Inflammatory macrophage (primary cell): ENCODE measurements around the gene MEGF6.

Source experiments
- DNase-seq, 2 donors: peaks; one replicate each; pipeline ENCODE4 v3.0.0-alpha.2; 2020 to 2022

MEGF6 gene

DNA sequence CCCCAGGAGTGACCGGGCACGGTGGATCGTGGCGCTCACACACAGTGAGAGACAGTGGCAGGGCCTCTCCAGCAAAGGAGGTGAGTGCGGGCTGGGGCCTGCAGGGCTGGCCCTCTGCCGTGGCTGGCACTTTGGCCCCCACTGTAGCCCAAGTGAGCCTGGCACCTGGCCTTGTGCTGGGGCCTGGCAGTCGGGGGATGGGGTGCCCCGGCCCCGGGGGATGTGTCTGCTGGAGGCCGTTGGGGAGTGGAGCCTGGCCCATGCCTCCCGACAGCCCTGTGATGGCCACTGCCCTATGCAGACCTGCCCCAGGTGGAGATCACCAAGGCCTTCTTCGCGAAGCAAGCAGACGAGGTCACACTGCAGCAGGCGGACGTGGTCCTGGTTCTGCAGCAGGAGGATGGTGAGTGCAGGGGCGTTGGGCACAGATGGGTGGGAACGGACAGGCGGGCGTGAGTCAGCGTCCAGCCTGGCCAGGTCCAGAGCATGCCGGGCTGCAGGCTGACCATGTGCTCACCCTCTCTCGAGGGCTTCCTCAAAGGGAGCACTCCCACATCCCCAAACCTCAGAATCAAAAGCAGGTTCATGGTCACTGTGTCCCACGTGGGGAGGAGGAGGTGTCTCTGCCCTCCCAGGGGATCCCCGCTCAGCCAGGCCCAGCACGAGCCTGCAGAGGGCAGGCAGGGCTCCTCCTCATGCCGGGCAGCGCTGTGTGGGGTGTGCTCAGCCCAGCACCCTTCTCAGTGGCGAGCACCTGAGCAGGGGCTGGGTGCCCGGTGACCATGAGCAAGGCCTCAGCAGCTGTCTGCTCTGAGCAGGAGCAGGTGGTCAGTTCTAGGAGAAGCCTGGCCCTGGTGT is 131.6 kb downstream of the MEGF6 start:
- DNase-seq = no peak

DNA sequence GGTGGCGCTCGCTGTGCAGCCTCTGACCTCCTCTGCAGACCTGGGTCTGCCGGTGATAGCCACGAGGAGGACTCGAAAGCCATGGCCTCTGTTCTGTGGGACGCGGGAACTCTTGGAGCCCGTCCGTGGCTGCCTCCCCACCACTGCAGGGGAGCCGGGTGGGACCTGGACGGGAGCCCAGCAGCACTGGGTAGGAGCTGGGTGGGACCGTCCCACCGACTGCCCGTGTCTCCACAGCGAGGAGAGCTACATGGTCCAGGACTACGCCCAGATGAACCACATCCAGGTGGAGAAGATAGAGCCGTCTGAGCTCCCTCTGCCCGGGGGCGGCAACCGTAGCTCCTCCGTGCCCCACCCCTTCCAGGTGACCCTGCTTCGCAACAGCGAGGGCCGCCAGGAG is 133.1 kb downstream of the MEGF6 start:
- DNase-seq = no peak

DNA sequence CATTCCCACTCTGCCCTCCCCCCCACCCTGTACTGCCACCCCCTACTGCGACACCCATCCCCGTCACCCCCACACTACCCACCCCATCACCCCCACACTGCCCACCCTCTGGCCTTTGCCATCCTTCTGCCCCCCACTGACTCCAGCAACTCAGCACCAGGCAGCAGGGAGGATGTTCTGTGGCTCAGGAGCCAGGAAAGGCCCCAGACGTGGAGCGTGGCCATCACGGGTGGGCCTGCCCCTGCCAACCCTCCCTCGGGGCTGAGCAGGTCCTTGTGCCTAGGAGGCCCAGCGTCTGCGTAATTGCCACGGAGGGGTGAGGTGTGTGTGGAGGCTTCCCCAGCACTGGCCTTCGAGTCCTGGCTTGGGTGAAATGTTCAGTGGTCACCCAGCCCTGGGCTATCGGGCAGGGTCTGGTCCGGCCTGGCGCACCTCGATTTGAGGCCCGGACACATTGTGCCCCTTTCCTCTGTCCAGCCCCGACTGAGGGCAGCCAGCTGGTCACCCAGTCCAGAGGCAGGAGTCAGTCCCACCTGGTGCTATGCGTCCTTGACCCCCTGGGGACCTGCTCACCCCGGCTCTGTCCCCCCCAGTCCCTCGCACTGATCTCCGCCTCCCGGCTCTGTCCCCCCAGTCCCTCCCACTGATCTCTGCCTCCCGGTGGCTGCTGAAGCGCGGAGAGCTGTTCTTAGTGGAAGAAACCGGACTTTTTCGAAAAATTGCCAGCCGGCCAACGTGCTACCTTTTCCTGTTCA is 133.9 kb downstream of the MEGF6 start:
- DNase-seq = no peak

DNA sequence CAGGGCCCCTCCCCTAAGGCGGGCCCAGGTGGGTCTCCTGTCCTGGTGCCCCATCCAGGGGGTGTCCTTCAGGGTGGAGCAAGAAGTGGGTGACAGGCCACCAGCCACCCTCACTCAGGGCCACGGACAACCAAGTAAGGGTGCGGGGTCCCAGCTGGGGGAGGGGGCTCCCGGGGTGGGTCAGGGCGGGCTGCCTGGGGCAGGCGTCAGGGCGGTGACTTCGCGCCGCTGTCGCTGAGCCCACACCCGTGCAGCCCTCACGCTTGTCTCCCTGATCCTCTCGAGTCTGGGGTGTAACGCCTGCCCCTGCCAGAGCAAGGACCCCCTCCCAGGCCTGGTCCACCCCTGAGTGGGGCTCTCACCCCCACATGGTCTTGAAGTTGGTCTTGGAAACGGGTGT is 134.6 kb downstream of the MEGF6 start:
- DNase-seq = no peak

DNA sequence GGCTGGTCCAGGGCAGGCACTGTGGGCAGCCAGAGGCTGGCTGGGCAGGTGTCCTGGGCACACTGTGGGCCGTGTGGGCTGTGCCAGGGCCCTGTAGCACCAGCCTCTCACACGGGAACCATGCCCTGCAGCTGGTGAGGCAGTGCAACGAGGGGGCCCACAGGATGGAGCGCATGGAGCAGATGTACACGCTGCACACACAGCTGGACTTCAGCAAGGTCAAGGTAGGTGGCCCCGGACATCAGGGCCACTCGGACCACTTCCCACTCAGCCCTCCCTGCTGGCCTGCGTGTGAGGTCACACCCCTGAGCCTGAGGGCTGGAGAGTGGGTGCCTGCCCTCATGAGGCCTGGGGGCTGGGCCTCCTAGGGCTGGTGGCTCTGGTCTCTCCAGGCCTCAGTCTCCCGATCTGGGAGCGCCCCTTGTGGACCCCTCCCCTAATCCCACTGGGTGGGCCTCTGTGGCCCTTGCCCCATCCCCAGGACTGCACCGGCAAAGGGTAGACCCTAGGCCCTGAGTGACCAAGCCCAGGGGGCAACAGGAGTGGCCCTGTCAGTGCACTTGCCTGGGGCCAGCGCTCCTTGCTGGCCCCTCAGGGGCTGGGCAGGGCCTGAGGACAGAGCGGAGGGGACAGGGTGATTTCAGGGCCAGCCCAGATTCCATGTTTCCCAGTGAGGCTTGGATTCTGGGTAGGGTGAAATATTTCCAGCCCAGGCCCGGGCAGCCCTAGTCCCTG is 135.3 kb downstream of the MEGF6 start:
- no peak for DNase-seq

DNA sequence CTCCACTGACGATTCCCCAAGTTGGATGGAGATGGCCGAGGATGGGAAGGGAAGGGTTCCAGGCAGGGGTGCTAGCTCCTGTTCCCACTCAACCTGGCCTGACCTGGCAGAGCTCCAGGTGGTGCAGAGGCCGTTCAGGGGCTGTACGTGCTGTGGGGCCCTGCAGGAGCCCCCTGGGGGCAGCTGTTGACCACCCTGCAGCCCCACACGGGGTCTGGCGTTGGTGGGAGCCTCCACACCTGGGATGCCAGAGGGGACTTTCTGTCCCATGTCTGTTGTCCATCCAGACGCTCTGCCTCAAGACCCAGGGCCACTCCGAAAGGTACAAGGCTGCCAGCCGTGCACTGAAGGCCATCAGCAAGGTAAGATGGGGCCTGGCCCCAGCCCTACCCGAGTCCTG is 136.9 kb downstream of the MEGF6 start:
- no peak for DNase-seq

DNA sequence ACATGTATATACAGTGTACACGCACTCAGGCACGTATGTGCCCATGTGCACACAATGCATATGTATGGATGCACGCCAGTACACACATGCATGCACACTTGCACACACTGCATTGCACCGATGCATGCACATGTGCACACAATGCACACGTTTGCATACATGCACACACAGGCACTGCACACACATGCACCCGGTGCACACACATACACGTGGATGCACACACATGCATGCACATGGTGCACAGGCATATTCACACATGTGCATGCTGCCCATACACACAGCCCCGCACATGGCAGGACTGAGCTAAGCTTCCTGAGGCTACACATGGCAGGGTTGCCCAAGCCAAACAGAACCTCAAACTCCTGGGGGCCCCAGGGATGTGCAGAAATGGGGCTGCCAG is 137.3 kb downstream of the MEGF6 start:
- DNase-seq = no peak

DNA sequence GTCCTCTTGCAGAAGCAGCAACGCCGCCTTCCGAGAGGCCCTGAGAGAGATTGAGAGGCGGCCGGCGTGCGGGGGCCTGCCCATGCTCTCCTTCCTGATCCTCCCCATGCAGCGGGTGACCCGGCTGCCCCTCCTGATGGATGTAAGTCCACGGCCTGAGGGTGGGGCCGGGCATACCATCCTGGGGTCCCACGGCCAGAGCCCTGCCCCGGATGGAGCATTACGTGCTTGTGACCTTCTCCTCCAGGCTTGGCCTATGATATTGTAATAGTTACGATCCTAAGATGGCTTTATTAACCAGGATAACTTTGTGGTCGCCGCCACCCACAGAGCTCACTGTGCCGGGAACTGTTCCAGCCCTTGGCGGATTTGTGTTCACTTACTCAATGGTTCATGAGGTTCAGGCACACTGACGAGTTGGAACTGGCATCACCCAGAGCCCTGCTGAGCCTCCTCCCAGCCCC is 137.9 kb downstream of the MEGF6 start:
- no peak for DNase-seq

DNA sequence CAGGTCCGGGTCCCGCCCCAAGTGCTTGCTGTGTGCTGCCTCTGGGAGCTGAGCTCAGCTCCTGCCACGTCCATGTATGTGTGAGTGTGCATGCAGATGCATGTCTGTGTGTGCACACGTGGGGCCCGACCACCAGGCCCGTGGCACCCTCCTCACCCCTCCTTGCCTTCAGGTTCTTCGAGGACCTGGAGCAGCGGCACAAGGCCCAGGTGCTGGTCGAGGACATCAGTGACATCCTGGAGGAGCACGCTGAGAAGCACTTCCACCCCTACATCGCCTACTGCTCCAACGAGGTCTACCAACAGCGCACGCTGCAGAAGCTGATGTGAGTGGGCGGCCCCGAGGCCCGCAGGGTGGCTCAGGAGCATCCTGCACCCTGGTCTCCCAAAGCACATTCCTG is 138.4 kb downstream of the MEGF6 start:
- no peak for DNase-seq

DNA sequence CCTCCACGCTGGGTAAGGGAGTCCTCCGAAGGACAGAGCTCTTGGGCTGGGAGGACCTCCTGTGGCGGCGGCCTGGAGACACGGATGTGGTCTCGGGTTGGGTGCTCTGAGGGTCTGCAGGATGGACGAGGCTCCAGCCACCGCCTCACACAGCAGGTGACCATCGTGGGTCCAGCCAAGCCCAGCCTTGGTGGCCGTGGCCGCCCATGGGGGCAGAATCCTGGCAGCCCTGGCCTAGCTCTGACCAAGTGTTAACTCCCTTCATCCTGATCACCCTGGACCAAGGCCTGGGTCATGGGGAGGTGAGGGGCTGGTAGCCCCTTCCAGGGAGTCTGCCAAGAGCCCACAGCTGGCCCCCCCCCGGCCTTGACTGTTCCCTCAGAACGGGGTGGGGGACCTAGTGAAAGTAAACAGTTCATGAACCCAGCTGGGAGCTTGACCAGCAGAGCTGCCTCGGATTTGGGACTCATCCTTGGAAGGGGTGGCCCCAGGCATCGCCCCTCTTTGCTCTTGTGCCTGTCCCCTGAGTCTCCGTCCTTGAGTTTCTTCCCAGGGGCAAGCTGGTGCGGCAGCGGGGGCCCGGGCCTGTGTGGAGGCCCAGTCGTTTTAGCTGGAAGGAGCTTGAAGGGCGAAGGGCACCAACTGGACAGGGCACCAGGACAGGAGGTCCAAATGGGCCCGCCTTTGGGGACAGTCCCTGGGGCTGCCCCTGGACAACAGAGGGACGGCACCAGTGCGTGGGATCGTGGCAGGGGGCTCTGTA is 139.0 kb downstream of the MEGF6 start:
- DNase-seq = no peak

DNA sequence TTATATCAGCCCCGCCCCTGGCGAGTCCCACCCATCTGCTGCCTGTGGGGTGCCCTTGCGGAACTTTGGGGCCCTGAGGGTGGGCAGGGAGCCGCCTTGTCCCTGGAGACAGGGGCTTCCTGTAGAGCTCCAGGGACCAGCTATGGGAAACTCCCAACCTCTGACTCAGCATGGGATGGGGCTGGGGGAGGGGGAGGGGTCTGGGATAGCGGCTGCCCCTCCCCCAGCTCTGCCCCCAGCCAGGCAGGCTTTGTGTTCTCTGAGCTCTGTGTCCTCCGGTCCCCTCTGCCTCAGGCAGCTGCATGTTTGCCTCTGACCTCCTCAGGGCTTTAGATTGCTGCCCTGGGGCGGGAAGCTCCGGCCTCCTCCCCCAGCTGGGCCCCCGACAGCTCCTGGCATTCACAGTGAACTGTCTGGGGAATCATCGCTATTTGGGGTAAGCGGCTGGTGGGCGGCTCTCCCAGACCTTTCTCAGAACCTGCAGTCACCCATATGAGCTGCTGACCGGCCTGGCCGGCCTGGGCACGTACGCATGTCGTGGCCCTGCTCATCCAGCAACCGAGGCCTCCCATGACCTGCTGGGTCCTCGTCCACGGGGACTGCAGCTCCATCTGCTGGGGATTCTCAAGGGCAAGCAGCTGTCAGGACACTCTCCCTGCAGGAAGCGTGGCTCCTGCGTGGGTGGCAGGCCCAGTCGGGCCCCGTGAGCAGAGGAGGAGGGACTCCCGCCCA is 139.8 kb downstream of the MEGF6 start:
- DNase-seq = peak; percentile 35 to 71

DNA sequence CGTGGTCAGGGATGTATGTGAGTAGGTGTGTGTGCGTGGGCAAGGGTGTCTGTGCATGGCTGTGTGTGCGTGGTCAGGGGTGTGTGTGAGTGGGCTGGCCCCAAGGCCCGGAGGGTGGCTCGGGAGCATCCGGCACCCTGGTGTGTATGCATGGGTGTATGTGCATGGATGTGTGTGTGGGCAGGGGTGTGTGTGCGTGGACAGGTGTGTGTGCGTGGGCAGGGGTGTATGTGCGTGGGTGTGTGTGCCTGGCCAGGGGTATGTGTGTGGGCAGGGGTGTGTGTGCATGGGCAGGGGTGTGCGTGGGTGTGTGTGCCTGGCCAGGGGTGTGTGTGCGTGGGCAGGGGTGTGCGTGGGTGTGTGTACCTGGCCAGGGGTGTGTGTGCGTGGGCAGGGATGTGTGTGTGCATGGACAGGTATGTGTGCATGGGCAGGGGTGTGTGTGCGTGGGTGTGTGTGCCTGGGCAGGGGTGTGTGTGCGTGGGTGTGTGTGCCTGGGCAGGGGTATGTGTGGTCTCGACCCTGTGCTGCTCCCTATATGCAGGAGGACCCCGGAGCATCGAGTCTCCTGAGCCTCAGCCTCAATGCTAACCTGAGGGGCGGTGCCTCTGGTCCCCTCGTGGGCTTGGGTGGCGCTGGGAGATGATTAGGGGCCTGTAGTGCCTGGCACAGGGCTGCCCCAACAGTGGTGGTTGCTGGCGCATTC is 140.5 kb downstream of the MEGF6 start:
- no peak for DNase-seq

DNA sequence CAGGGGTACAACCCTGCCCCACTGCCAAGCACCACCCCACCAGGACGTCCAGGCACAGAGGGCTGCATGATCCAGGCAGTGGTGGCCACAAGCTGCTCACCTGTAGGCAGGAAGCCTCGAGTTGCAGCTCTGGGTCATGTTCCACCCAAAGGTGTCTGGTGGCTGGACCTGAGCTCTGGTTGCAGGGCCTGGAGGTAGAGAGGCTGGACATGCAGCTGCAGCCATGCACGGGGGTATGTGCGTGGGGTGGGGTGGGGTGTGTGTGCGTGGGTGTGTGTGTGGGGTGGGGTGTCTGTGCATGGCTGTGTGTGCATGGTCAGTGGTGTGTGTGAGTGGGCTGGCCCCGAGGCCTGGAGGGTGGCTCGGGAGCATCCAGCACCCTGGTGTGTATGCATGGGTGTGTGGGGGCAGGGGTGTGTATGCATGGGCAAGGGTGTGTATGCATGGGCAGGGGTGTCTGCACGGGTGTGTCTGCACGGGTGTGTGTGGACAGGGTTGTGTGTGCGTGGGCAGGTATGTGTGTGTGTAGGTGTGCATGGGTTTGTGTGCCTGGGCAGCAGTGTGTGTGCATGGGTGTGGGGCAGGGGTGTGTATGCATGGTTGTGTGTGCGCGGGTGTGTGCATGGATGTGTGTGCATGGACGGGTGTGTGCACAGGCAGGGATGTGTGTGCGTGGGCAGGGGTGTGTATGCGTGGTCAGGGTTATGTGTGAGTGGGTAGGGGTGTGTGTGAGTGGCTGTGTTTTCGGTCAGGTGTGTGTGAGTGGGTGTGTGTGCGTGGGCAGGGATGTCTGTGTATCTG is 141.3 kb downstream of the MEGF6 start:
- DNase-seq = no peak

DNA sequence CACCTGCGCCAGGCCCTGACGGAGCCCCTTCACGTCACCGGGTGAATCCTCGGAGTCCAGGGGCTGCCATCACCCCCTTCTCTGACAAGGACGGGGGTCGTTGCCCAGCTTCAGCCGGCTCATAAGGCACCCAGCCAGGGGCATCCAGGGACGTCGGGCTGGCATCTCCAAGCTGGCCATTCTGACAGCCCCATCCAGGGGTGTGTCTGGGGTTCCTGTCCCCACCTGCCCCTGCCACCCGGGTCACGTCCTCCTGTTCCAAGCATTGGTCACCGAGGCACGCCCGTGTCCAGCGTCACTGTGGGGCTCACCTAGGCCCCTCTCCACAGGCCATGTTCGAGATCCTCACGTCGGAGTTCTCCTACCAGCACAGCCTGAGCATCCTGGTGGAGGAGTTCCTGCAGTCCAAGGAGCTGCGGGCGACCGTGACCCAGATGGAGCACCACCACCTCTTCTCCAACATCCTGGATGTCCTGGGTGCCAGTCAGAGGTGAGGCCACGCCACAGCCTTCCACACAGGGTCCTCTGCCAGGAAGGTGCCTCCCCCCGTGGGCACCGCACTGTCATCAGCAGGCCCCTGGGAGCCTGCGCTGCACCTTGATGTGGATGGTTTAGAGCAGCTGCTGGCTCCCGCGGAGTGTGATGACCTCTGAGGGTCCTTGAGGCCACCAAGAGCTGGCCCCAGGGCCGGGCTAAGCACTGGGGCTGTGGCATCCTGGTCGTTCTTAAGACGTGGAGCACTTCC is 142.0 kb downstream of the MEGF6 start:
- DNase-seq = no peak

DNA sequence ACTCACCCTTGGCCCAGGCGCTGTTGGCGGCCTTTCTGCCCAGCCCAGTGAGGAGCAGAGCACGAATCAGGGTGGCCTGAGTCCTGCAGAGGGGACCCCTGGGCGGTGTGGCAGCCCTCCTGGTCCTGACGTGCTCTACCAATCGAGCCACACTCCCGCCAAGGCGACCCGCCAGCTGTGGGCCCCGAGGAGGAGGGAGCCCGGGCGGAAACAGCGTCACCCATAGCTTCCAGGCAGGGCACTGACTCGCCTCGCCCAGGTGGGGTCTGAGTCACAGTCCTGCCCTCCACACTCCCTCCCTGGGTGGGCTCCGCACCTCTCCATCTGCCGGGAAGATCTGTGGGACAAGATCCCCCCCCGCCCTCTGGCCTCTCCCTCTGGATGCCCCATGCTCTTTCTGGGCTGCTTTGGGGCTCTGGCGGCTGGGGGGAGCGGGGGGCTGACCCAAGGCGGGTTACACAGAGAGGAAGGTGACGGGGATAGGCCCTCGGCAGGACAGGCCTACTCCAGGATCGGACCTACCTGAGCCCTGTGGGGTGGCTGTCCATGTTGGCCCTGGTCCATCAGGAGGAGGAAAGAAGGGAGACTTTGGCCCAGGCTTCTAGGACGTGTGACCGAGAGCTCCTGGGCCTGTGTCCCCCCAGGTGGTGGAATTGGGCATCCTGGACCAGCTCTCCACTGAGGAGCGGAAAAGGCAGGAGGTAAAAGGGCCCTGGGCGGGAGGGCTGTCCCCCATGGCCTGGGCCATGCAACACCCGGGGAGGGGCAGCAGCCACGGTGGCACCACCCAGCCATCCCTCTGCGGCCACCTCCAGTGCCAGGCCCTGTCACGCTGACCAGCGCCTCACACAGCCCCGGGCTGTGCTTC is 142.8 kb downstream of the MEGF6 start:
- DNase-seq = no peak

DNA sequence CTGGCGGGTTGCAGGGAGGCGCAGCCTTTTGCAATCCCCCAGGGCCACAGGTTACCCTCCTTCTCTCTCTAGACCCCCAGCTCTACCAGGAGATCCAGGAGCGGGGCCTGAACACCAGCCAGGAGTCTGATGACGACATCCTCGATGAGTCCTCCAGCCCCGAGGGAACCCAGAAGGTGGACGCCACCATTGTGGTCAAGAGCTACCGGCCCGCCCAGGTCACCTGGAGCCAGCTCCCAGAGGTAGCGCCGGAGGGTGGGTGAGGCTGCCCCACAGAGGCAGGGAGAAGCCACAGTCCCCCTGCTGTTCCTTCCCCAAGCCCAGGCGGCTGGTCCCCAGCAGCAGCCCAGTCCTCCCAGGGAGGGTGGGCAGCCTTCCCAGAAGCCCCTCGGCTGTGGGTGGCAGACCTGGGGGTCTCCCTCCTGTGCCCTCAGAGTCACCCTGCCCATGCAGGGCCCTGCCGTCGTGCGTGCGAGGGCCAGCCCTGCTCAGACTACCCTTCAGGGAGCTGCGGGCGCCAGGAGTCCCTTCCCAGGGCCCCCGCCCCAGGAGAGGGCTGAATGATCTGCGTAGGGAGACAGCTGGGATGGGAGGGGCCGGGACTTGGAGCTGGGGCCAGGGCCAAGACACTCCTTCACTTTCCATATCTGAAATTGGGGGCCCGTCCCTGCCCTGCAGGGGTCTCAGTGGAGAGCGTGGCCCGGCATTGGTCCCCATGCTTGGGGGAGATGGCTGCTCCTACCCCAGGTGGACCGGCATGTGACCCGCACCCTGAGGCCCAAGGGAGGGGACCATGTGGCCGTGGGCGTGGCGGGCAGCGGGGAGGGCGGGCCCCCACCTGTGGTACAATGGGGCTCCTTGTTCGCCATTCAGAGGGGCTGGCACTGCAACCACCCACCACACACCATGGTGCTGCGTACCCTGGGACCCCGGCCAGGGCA is 143.9 kb downstream of the MEGF6 start:
- no peak for DNase-seq

DNA sequence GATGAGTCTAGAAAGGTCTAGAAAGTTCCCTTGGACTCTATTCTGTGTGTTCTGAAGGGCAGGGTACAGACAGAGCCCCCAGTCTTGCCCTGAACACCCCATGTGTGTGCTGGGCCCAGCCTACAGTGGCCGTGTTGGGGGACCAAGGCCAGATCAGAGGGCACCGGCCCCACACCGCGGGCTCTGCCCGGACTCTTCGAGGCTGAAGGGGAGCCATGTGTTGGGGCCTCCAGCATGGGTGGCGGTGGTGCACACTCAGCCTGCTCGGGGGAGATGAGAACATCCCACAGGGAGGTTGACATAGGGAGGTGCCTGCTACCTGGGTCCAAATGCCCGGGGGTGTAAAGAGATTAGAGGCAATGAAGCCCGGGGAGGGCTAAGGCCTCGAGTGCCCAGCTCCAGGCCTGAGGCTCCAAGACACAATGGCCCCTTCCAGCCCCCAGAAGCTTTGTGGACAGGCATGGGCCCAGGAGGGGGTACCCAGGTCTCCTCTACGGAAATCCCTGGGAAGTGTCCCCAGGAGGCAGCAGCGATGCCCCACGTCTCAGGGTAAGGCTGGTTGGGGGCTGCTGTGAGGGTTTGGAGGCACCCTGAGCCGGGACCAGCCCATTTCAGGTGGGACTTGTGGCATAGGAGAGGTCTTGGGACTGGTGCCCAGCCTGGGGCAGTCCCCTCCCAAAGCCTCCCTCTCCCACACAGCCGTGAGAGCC is 144.8 kb downstream of the MEGF6 start:
- DNase-seq = no peak
